ENCODE results near the gene FDCSP.

Gene FDCSP

GRCh38 chr4:70190579-70190978, 35.3 kb upstream of the FDCSP start:
- no peak for TF ChIP-seq NFIC (IDR thresholded peaks at IDR 0.05)
- TF ChIP-seq ZBTB7A (IDR thresholded peaks at IDR 0.05; ENCODE audit: low read depth): no peak
- TF ChIP-seq RAD21 (IDR thresholded peaks at IDR 0.05; ENCODE audit: low read depth): no peak
- no peak for TF ChIP-seq MAX (IDR thresholded peaks at IDR 0.05)
- TF ChIP-seq EGR1 (IDR thresholded peaks at IDR 0.05): no peak
- no peak for TF ChIP-seq REST (IDR thresholded peaks at IDR 0.05; ENCODE audit: low read depth)
- TF ChIP-seq TAF1 (IDR thresholded peaks at IDR 0.05; ENCODE audit: low read depth): no peak
- TF ChIP-seq TCF12 (IDR thresholded peaks at IDR 0.05; ENCODE audit: low read depth): no peak
- TF ChIP-seq USF1 (IDR thresholded peaks at IDR 0.05): no peak
- no peak for TF ChIP-seq CREB1 (IDR thresholded peaks at IDR 0.05; ENCODE audit: low read depth)
- TF ChIP-seq CEBPB (IDR thresholded peaks at IDR 0.05): no peak
- no peak for TF ChIP-seq FOXM1 (IDR thresholded peaks at IDR 0.05; ENCODE audit: borderline replicate concordance, low read depth)
- TF ChIP-seq TEAD4 (IDR thresholded peaks at IDR 0.05): no peak

- TF ChIP-seq FOXM1 (IDR thresholded peaks at IDR 0.05; ENCODE audit: borderline replicate concordance, low read depth) (no peak), USF1 (IDR thresholded peaks at IDR 0.05) (no peak)
Measured at GRCh38 chr4:70191647-70192046, 34.3 kb upstream of the FDCSP start.

GRCh38 chr4:70192895-70193294, 33.0 kb upstream of the FDCSP start:
- no peak for TF ChIP-seq TEAD4 (IDR thresholded peaks at IDR 0.05)
- TF ChIP-seq USF1 (IDR thresholded peaks at IDR 0.05): no peak
- no peak for TF ChIP-seq REST (IDR thresholded peaks at IDR 0.05; ENCODE audit: low read depth)
- TF ChIP-seq TCF12 (IDR thresholded peaks at IDR 0.05; ENCODE audit: low read depth): no peak
- TF ChIP-seq TAF1 (IDR thresholded peaks at IDR 0.05; ENCODE audit: low read depth): no peak
- TF ChIP-seq CEBPB (IDR thresholded peaks at IDR 0.05): no peak
- no peak for TF ChIP-seq MAX (IDR thresholded peaks at IDR 0.05)
- no peak for TF ChIP-seq EP300 (IDR thresholded peaks at IDR 0.05; ENCODE audit: borderline replicate concordance)
- TF ChIP-seq FOXM1 (IDR thresholded peaks at IDR 0.05; ENCODE audit: borderline replicate concordance, low read depth): no peak
- no peak for TF ChIP-seq RAD21 (IDR thresholded peaks at IDR 0.05; ENCODE audit: low read depth)
- TF ChIP-seq YY1 (IDR thresholded peaks at IDR 0.05; ENCODE audit: low read depth): no peak
- TF ChIP-seq NFIC (IDR thresholded peaks at IDR 0.05): no peak
- TF ChIP-seq EGR1 (IDR thresholded peaks at IDR 0.05): no peak
- no peak for TF ChIP-seq ZBTB7A (IDR thresholded peaks at IDR 0.05; ENCODE audit: low read depth)
- TF ChIP-seq CREB1 (IDR thresholded peaks at IDR 0.05; ENCODE audit: low read depth): no peak

- TF ChIP-seq YY1 (IDR thresholded peaks at IDR 0.05; ENCODE audit: low read depth): no peak
- no peak for TF ChIP-seq TEAD4 (IDR thresholded peaks at IDR 0.05)
- no peak for TF ChIP-seq ZBTB7A (IDR thresholded peaks at IDR 0.05; ENCODE audit: low read depth)
- no peak for TF ChIP-seq CEBPB (IDR thresholded peaks at IDR 0.05)
- no peak for TF ChIP-seq CREB1 (IDR thresholded peaks at IDR 0.05; ENCODE audit: low read depth)
Measured at GRCh38 chr4:70195425-70195824, 30.5 kb upstream of the FDCSP start, which contains the start of gene ODAM. ODAM (plus strand) TSS chr4:70195725; CDS start chr4:70196544, 819 bp downstream.

GRCh38 chr4:70196857-70197256, 29.1 kb upstream of the FDCSP start:
- no peak for TF ChIP-seq MAX (IDR thresholded peaks at IDR 0.05)
- no peak for TF ChIP-seq ZBTB7A (IDR thresholded peaks at IDR 0.05; ENCODE audit: low read depth)
- TF ChIP-seq NFIC (IDR thresholded peaks at IDR 0.05): no peak
- no peak for TF ChIP-seq FOXM1 (IDR thresholded peaks at IDR 0.05; ENCODE audit: borderline replicate concordance, low read depth)
- TF ChIP-seq EGR1 (IDR thresholded peaks at IDR 0.05): no peak
- TF ChIP-seq TAF1 (IDR thresholded peaks at IDR 0.05; ENCODE audit: low read depth): no peak
- TF ChIP-seq TCF12 (IDR thresholded peaks at IDR 0.05; ENCODE audit: low read depth): no peak
- no peak for TF ChIP-seq CREB1 (IDR thresholded peaks at IDR 0.05; ENCODE audit: low read depth)
- TF ChIP-seq RAD21 (IDR thresholded peaks at IDR 0.05; ENCODE audit: low read depth): no peak
- no peak for TF ChIP-seq YY1 (IDR thresholded peaks at IDR 0.05; ENCODE audit: low read depth)
- no peak for TF ChIP-seq TEAD4 (IDR thresholded peaks at IDR 0.05)
- TF ChIP-seq REST (IDR thresholded peaks at IDR 0.05; ENCODE audit: low read depth): no peak
- TF ChIP-seq EP300 (IDR thresholded peaks at IDR 0.05; ENCODE audit: borderline replicate concordance): no peak
- no peak for TF ChIP-seq USF1 (IDR thresholded peaks at IDR 0.05)
- no peak for TF ChIP-seq CEBPB (IDR thresholded peaks at IDR 0.05)
